Ovary (tissue), 3 donors: Measurements from ENCODE around the gene PAF1.

ENCODE experiments used
- CTCF ChIP-seq, 3 donors: fragments of 450-650 bp in 2 of 3; fragments of 200-600 bp in 1 of 3; IDR thresholded peaks; one replicate each; pipeline versions ENCODE4 v1.5.1 to v1.8.0; 2016 to 2022; ENCODE audit warnings: antibody characterized with exemption in 3 of 3, mild to moderate bottlenecking in 1 of 3
- POLR2A ChIP-seq: fragments of 450-650 bp; IDR thresholded peaks from one replicate; pipeline ENCODE4 v1.6.1; 2017; ENCODE audit warnings: antibody characterized with exemption, mild to moderate bottlenecking, moderate library complexity
- donor health status: DM: no; HTN: no; CAD: no.

- no peak for TF ChIP-seq POLR2A
- TF ChIP-seq CTCF (IDR thresholded peaks at IDR 0.05) = no peak
Observed at GRCh38 chr19:39336483-39336882, 54.4 kb downstream of the PAF1 start.
